Measurements from ENCODE around the gene WIPF3.

Gene WIPF3

DNA sequence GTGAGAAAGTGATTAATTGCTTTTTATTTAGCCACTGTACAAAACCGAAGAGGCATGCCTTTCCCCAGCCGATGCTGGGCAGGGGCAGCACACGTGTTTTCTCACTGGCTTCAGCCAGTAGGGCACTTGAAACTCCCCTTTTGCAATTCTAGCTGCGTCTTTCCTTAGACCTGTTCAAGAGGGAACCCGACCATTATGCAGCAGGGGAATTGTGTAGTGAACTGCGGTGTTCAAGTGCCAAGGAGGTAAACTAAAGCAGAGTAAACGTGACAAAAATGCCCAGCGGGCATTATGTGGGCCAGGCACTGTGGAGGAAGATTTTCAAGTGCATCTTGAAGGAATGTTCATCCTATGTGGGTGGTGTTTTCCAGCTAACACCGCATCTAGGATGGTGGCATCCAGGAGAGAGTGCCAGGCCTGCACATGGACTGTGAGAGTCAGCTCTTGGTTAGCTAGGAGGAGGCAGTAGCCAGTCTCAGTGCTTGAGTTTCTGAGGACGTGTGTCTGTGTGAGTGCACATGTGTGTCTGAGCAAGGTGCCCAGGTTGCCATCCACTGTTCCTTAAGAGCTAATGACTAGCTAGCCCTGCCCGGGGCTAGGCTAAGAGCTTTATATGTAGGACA is 3.3 kb downstream of the WIPF3 start:
- no peak for DNase-seq (ENCODE audit: low read depth in 2 of 2)

DNA sequence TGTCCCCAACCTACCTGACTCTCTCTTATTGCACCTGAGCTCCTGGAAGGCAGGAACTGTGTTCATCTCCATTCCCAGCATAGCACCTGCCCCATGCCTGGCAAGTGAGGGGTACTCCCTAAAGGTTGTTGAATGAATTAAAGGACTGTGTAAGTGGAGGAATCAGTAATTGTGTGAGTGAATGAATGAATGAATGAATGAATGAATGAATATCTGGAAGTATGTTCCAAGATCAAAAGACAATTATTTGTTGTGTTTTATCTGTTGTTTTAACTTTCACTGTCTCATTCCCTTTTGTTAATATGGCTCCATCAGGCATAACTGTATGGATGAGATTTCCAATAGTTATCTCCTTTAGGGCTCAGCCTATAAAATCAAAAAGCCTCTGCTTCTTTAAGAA is 4.0 kb downstream of the WIPF3 start:
- no peak for DNase-seq (ENCODE audit: low read depth in 2 of 2)

DNA sequence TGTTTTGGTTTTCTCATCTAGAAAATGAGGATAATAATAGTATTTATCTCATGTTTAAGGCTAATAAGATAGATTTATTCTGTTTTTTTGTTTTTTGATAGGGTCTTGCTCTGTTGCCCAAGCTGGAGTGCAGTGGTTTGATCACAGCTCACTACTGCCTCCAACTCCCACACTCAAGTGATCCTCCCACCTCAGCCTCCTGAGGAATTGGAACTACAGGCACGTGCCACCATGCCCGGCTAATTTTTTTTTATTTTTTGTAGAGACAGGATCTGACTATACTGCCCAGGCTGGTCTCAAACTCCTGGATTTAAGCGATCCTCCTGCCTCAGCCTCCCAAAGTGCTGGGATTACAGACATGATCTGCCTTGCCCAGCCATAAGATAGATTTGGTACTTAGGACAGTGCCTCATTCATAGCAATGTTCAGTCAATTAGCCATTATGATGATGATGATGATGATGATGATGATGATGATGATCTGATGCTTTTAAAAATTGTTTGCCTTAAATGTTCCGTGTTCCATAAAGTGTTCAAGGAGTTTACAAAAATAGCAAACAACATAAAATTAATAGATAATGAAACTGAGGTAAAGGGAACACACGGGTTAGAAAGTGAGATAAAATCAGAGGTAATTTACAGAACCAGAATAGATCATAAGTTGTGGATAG is 4.6 kb downstream of the WIPF3 start:
- DNase-seq (ENCODE audit: low read depth in 2 of 2), result no peak

DNA sequence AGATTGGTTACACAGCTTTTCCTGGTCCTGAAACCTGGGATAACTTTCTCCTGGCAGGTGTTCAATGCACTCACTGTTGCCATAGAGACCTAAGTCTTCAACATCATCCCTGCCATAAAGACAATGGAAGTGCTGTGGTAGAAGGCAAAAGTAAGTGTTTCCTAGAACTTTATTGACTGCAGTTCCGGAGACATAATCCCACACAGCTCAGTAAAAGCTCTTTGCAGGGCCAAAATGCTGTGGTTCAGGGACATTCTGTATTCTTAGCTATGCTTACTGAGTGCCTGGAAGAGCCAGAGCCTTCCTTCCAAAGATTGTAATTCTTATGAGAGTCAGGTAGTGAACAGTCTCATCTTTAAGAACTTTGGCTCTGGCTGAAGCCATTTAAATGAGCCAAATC is 5.3 kb downstream of the WIPF3 start:
- no peak for DNase-seq (ENCODE audit: low read depth in 2 of 2)

DNA sequence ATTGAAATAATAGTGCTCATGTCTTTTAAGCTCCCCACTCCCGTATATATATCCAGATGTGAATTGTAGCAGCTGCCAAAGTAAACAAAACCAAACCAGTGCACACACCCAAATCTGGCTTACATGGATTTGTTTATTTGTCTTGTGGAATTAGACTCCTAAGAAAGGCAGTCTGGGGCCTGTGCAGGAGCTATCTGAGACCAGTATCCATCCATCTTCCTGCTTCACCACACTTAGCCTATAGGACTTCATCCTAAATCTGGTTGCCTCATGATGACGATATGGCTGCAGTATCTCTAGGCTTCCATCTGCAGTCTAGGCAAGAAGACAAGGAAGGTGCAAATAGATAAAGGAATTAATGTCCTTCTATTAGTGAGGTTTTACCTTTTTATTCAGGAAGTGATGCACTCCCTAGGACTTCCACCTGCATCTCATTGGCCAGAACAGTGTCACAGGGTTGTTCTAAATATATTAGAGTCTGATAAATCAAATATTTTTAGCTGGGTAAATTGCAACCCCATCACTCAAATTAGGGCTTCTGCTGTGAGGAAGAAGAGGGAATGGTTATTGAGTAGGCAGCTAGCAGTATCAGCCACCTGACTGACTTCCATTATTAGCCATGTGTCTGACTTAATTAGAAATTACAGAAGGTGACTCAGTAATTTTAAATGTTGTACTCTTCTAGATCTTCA is 6.0 kb downstream of the WIPF3 start:
- DNase-seq (ENCODE audit: low read depth in 2 of 2), result no peak

DNA sequence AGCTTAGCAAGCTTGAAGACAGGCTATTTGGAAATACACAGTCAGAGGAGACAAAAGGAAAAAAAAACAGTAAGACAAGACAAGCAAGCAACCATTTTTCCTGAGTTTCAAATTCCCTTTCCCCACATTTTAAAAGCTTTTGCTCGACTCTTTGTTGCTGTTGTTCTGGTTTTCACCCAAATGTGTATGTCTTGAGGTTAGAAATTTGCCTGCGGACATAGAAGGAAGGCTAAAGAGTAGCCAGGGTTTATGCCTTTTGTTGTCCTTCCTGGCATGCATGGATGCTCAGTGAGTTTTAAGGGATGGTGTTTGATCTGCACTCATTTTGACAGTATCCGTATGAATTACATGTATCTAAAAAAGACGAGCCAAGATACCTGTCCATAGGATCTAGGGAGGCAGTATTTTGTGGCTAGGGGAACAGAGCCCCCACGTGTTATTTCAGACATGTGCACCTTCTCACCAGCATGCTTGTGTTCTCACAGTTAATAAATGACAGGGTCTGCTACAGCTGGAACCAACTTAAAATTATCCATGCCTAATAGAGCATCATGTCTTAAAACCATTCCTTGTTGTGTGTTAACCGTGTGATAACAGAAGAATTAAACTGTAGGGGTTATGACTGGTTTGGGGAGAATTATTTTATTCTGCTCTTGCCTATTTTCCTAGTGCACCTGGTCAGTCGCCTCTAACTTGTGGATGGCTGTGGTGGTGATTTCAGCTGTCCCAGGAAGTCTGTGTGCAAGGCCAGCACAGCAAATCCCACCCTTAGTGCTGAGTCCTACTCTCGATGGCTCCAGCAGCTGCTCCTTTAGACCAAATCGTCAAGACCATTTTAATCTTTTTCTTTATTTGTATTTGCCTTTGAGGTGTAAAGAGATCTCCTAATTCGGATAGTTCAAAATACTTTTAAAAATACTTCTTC is 9.1 kb downstream of the WIPF3 start:
- no peak for DNase-seq (ENCODE audit: low read depth in 2 of 2)

DNA sequence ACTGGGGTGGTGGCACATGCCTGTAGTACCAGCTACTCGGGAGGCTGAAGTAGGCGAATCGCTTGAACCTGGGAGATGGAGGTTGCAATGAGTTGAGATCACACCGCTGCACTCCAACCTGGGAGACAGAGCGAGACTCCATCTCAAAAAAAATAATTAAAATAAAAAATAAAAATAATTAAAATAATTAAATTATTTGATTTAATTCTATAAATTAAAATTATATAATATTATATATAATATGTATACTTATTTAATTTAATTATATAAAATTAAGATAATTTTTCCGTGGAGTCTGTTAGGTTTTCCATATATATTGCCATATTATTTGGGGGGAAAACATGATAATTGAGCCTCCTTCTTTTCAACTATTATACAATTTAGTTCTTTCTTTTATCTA is 12.0 kb downstream of the WIPF3 start:
- DNase-seq (ENCODE audit: low read depth in 2 of 2), result no peak

DNA sequence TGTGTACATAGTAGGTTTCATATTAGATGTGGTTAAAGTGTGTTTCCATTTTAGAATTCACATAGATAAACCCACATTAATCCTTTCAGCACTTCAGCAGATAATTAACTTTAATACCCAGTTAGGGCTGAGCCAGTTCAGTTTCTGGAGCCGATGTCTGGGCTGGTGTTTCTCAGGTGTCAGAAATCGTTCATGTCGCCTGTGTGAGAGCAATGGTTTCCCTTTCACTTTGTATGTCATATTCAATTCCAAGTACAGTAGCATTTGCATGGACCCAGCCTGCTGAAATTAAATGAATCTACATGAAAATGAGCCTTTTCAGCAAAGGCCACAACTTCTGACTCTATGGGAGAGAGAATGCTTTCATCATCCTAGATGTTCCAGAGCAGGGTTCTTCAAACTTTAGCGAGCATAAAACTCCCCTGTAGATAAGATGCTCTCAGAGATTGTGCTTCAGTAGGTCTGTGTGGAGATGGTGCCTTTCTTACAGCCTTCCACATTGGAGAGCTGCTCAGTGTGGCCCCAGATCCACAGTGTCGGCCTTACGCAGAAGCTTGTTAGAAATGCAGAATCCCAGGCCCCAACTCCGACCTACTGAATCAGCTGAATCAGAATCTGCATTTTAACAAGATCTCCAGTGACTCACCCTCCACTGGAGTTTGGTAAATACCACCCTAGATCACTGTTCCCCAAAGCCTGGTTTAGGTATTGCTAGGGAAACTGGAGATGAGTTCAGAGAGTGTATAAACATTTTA is 19.6 kb downstream of the WIPF3 start:
- no peak for DNase-seq (ENCODE audit: low read depth in 2 of 2)

DNA sequence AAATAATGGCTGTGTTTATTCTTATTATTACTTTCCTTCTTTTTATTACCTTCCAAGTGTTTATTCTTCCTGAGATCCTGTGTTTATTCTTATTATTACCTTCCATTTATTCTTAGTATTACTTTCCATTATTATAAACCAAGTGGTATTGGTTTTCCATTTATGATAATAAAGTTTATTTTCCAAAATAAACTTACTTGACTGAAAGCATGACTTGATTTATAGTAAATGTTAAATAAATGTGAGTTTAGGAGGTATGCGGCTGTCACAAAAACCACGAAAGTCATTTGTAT is 20.2 kb downstream of the WIPF3 start:
- DNase-seq (ENCODE audit: low read depth in 2 of 2), result no peak

DNA sequence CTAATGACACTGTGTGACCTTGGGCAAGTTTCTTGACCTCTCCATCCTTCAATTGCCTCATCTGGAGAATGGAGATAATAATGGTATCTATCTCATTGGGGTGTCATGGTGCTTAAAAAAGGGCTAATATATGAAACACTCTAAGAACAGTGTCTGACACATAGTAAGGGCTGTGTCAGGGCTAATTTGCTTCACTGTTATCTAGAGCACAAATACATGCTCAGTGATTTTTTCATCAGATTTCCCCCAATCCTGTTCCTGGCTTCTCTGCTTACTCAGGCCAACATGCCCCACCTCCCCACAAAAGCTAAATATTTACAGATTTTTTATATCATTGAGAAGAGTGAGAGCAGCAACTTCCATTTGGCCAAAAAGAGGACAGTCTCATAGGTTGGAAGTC is 20.6 kb downstream of the WIPF3 start:
- DNase-seq (ENCODE audit: low read depth in 2 of 2), result no peak

DNA sequence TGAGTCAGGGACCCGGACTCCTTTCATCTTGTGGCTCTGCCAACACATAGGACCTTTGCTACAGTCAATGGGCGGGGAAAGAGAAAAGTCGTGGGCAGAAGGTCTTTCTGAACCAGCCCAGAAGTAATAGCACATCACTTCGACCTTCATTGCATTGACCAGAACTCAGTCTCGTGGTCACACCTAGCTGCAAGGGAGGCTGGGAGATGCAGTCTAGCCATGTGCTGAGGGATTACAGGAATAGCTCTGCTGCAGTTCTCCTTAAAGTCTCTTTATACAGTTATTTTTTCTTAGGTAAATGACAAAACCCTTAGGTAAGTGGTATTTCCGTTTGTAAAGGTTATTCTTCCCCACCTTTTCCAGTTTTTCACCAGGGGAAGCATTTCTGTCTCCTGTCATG is 25.4 kb downstream of the WIPF3 start:
- no peak for DNase-seq (ENCODE audit: low read depth in 2 of 2)

DNA sequence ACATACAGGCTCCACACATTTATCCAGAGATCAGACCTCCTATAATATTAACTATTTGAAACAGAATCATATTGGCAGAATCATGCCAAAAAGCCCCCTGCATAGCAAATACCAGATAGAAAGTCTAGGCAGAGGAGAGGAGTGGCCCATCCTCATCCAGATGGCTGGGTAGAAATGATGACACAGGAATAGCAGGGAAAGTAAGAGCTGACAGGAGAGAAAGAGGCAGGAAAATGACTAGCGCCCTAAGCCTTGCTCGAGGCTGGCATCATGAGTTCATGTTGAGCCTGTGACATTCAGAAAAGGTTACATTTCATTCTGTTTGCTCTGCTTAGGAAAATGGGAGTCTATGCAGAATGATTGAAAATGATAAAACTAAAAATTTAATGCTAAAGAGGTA is 27.6 kb downstream of the WIPF3 start:
- no peak for DNase-seq (ENCODE audit: low read depth in 2 of 2)

DNA sequence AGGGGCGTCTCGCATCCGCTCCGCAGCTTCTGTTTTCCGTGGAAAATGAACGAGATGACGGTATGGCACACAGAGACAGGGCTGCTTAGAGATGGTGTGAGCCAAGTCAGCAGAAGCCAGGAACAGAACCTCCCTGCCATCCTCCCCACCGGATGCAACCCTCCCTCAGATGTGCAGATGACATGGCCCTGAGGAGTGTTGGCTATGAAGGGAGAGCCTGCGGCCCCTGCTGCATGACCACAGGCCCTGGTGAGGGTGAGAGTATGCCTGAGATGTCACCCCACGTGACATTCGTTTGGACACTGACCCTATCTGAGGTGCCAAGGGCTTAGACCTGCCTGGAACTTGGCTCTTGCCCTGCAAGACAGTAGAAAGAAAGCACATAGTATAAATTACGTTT is 29.4 kb downstream of the WIPF3 start:
- no peak for DNase-seq (ENCODE audit: low read depth in 2 of 2)

DNA sequence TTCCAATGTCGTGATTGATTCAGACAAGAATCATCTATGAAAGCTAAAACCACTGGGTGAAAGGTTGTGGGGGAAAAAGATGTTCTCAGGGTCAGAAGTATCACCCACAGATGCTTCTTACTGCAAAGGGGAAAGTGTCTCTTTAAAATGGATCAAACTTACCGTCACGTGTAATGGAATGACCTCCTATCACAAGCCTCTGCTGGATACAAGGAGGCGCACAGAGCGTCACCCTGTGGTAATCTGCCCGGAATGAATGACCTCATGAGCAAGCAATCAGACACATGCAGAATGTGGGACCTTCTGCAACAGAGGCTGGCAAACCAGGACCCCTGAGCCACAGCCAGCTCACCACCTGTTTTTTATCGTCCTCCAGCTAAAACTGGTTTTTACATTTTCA is 33.0 kb downstream of the WIPF3 start:
- no peak for DNase-seq (ENCODE audit: low read depth in 2 of 2)

DNA sequence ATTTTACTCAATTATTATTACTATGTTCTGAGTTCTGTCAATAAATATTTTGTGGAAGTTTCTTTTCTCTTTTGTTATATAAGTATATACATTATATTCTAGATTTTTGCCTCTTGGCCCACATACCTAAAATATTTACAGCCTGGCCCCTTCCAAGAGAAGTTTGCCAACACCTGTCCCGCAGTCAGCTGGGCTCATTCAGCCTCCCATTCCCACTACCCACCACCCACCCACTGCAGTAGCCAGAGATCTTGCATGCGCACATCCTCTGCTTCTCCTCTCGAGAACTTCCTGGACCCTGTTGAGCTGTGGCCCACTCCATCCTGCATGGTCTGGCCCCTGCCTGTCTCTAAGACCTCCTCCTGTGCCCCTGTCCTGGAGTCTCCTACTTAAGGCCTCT is 33.6 kb downstream of the WIPF3 start:
- DNase-seq (ENCODE audit: low read depth in 2 of 2), result no peak

DNA sequence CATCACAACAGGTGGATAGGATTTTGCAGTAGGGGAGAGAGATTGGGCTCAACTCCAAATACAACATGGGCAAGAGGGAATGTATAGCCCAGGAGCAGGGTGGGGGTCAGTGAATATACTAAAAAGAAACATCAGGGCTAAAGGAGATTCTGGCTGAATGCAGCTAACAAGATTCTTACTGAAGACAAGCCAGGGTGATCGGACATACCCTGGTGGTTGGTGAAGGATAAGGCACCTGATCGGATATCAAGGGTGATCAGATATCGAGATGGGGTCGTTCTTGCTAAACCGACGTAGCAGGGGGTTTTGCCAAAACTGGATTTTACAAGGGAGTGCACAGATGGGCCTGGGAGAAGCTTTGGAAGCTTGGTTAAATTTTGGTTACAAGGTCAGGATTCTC is 34.4 kb downstream of the WIPF3 start:
- no peak for DNase-seq (ENCODE audit: low read depth in 2 of 2)

DNA sequence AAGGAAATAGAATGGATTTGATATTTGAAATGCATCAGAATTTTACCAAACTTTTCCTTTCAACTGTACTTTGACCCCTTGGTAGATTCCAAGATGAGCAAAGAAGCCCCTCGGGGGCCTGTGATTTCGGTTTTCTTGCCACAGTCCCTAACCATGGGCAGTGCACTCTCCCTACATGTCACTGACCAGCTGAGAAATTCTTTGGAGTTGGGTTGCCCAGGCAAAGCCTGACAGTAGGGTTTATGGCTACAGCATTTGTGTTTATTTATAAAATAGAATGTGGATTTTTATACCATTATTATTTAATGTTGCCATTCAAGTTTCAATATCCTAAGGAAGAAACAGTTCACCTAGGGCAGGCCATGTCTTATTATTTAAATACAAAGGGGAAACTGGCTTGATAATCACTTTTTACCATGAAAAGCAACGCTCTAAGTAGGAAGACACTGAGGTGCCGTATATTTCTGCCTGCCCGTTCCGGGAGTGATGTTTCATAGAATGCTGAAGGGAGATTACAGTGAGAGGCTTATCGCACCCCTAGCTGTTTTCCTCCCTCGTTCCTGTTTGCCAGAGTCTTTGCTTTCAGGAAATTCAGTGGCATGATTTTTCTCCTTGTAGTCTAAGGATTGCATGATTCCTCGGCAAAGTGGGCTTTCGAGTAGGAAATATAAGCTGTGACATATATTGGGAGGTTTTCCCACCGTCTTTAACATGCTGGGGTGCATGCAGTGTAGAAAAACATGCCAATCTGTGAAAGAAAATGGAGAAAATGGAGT is 35.8 kb downstream of the WIPF3 start:
- DNase-seq (ENCODE audit: low read depth in 2 of 2), result no peak

DNA sequence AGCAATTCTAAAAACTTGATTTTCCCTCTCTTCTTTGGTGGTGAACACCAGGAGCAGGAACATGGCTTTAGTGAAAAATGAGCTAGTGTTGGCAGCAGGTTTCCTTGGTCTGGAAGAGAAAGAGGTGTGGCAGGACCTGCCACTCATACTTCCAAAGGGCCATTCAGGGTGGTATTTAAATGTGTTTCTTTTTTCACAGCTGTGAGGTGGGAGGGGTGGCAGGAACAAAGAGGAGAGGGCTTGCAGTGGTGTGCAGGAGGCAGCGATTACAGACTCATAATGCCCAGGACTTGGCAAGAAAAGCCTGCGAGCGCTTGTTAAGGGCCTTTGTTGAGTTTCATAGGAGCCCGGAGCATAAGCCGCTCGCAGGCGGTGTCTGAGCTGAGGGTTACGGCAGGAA is 36.8 kb downstream of the WIPF3 start:
- no peak for DNase-seq (ENCODE audit: low read depth in 2 of 2)

DNA sequence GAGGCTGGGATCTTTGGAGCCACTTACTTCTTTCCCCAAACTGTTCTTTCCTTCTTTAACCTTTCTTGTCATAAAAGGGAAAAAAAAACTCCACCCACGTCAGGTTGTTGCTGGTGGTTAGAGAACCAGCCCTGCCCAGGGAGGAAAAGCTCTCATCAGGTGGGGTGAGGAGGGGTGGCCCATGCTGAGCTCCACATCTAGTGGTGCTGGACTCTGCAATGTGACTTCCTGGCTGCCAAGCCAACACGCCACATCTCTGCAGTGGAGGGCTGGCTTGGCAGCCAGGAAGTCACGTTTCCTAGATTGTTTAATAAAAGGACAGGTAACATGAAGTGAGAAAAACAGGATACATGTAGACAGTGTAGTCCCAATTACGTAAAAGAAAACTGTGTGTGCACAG is 37.4 kb downstream of the WIPF3 start:
- no peak for DNase-seq (ENCODE audit: low read depth in 2 of 2)

DNA sequence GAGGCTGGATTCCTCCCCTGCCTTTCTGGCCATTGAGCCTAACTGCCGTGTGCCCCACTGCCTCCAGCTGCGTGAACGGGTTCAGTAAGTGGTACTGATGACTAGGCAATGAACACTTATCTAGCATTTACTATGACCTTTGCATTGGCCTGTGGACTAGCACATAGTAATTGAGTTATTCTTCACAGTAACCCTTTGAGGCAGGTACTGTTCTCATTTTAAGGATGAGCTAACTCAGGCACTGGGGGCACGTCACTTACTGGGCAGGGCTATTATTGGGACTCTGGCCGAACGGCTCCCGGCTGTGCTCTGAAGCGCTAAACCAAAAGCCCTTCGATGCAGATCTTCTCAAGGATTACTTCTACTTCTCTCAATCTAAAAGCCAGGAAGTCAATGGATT is 38.3 kb downstream of the WIPF3 start:
- DNase-seq (ENCODE audit: low read depth in 2 of 2), result no peak

DNA sequence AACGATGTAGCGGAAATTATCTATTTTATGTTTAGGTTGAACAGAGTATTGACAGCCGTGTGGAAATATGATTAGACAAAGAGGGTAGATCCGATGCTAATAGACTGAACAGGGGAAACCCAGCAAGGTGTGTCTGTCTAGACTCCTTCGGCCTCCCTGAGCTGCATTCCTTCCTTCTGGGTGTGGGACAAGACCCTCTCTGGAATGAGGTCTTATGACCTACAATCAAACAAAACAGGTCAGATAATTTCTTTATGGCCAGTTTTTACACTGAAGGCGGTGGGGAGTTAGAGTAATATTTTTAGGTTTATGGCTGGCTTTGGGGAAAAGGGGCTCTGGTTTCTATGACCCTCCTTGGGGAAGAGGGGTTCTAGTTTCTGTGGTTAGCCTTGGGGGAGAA is 41.2 kb downstream of the WIPF3 start:
- DNase-seq (ENCODE audit: low read depth in 2 of 2), result no peak

Measured in stimulated activated CD4-positive, alpha-beta T cell treated with anti-CD3 and anti-CD28 coated beads, Interleukin-4, amount 100 ng/mL, for 48 hours (primary cell).